Kidney glomerular epithelial cell (primary cell): ENCODE data around the gene TRIM2.

Experiments used
- DNase-seq: peaks from one replicate; lab custom pipeline; 2025; lab: John Stamatoyannopoulos, UW

TRIM2 gene

DNA sequence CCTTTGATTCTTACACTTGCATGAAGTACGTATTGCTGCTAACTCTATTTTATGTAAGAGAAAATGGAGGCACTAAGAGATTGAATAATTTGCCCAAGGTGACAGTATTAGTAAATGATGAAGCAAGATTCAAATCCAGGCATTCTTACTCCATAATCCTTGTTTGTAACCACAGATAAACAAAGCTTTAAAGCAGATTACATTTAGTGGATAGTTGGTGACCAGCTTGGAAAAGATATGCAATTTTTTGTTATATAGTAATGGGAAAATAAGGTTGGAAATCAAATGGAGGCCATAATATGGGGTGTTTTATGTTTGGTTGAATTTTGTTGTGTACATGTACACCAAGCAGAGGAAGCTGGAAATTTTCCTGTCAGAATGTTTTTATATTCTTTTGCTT is 171.1 kb downstream of the TRIM2 start:
- no peak for DNase-seq

DNA sequence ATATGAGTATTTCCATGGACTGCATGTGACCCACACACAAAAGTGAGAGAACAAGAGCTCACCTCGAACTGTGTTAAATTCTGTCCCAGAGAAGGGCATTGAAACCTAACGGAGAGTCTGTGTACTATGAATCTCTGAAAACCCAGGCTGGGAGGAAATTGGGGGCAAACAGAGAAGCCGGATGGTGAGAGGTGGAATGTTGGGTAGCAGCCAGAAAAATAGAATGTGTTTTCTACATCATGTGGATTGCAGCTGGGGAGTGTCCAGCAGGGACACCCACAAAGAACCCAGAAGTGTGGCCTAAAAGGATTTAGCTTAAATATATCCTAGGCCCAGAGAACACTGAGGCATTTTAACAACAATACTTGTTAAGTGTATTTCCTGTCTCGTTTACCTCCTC is 178.9 kb downstream of the TRIM2 start:
- no peak for DNase-seq

DNA sequence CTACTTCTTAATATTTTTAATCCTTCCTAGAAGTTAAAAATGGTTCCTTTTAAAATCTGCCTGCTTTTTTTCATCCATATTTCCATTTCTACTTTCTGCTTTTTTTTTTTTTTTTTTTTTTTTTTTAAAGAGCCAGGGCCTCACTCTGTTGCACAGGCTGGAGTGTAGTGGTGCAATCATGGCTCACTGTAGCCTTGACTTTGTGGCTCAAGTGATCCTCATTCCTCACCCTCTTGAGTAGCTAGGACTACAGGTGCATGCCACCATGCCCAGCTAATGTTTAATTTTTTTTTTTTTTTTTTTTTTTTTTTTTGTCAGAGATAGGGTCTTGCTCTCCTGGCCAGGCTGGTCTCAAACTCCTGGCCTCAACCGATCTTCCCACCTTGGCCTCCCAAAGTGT is 179.9 kb downstream of the TRIM2 start:
- no peak for DNase-seq

DNA sequence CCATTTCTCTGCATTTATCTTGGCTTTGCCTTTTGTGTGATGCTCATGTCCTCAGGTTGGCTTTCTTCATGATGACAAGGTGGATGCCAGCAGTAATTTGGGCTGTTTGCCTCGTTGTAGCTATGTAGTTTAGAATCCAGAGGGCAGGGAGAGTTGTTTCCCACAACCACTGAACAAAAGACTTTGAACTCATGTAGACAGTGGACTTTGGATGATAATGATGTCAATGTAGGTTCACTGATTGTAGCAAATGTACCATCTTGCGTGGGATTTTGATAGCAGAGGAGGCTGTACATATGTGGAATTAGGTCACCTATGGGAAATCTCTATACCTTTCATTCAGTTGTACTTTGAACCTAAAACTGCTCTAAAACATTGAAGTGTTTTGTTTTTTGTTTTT is 181.5 kb downstream of the TRIM2 start:
- DNase-seq = no peak

DNA sequence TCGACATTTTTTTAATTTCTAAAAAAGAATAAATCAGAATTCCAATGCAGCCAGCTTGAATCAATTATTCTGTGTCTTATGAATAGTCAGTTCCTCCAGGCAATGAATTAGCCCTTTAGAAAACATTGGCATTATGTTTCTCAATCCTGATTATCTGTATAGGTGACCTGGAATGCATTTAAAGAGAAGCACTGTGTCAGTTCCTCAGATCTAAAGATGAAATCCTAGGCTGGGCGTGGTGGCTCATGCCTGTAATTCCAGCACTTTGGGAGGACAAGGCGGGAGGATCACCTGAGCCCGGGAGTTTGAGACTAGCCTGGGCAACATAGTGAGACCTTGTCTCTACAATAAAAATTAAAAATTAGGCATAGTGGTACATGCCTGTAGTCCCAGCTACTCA is 183.7 kb downstream of the TRIM2 start:
- no peak for DNase-seq
